K562 (cell line): ENCODE measurements around the gene HMCN1. TPM values are rescaled to one million over a fixed set of nuclear protein-coding genes. Genes with fewer than 3 reads are reported as not detected.

Source experiments
- CBX2 ChIP-seq: fragments of 200-600 bp; sonication (generic); IDR thresholded peaks from one replicate; pipeline ENCODE4 v1.6.1; 2012; ENCODE audit warnings: mild to moderate bottlenecking, low read length, inconsistent platforms; ENCODE audit not compliant: insufficient read depth, poor library complexity, severe bottlenecking
- FOXO4 ChIP-seq: fragments of 450-650 bp; formaldehyde crosslinking; IDR thresholded peaks from 2 replicates; pipeline ENCODE4 v1.4.0; 2020; ENCODE audit warnings: mild to moderate bottlenecking, moderate library complexity
- HMG20B ChIP-seq: fragments of 250-450 bp; sonication (Bioruptor Pico); IDR thresholded peaks from 2 replicates; pipeline ENCODE4 v1.5.0; 2021; ENCODE audit warnings: mild to moderate bottlenecking
- NBN ChIP-seq: fragments of 450-650 bp; IDR thresholded peaks from 2 replicates; pipeline ENCODE4 v1.6.1; 2016; ENCODE audit warnings: low read depth, mild to moderate bottlenecking
- NCOA2 ChIP-seq, 2 experiments: fragments of 450-650 bp; IDR thresholded peaks; 2 replicates each; pipeline ENCODE4 v1.6.1; 2018; ENCODE audit warnings: mild to moderate bottlenecking in 2 of 2, moderate library complexity in 1 of 2; ENCODE audit not compliant: partially characterized antibody in 2 of 2
- NCOR1 ChIP-seq: fragments of 450-650 bp; IDR thresholded peaks from 2 replicates; pipeline ENCODE4 v1.6.1; 2016; ENCODE audit warnings: mild to moderate bottlenecking, moderate library complexity
- NR2F6 ChIP-seq: fragments of 450-650 bp; formaldehyde crosslinking; IDR thresholded peaks from 2 replicates; pipeline ENCODE4 v1.4.0; 2020; ENCODE audit warnings: mild to moderate bottlenecking
- PCBP1 ChIP-seq: fragments of 200-400 bp; formaldehyde crosslinking; IDR thresholded peaks from 2 replicates; pipeline ENCODE4 v1.6.1; 2018; ENCODE audit warnings: mild to moderate bottlenecking, low read depth, low read length; ENCODE audit not compliant: poor library complexity, severe bottlenecking
- POLR2AphosphoS5 ChIP-seq: IDR thresholded peaks from 2 replicates; pipeline ENCODE4 v1.6.1; 2011; ENCODE audit warnings: mild to moderate bottlenecking, low read depth, low read length, moderate library complexity; ENCODE audit not compliant: control insufficient read depth, insufficient read depth
- RNF2 ChIP-seq: sonication (generic); IDR thresholded peaks from 2 replicates; pipeline ENCODE4 v1.6.1; 2016
- RUNX1 ChIP-seq: sonication (generic); IDR thresholded peaks from 2 replicates; pipeline ENCODE4 v1.6.1; 2016; ENCODE audit warnings: antibody characterized with exemption, low read depth
- SMAD1 ChIP-seq: fragments of 150-350 bp; IDR thresholded peaks from 2 replicates; pipeline ENCODE4 v1.6.1; 2014; ENCODE audit warnings: low read length, low read depth; ENCODE audit not compliant: partially characterized antibody
- SMARCA4 ChIP-seq: fragments of 450-650 bp; IDR thresholded peaks from 2 replicates; pipeline ENCODE4 v1.6.1; 2016
- VEZF1 ChIP-seq: fragments of 200-800 bp; sonication (Bioruptor generic); IDR thresholded peaks from 2 replicates; pipeline ENCODE4 v1.6.1; 2017; ENCODE audit warnings: missing genetic modification characterization, missing compliant biosample characterization
- WHSC1 ChIP-seq: IDR thresholded peaks from one replicate; pipeline ENCODE4 v1.6.1; 2012; ENCODE audit warnings: low read length, control low read depth, inconsistent platforms
- ZNF274 ChIP-seq: IDR thresholded peaks from 2 replicates; pipeline ENCODE4 v1.6.1; 2011; ENCODE audit warnings: low read depth, mild to moderate bottlenecking, low read length, moderate library complexity, borderline replicate concordance
- ZNF280B ChIP-seq: fragments of 250-450 bp; sonication (Bioruptor Pico); IDR thresholded peaks from 2 replicates; pipeline ENCODE4 v1.5.1; 2021; ENCODE audit warnings: mild to moderate bottlenecking
- polyA plus RNA-seq, 8 experiments: library from polyadenylated mRNA; depleted of rRNA in 4 of 8; stranded (reverse) in 5 of 8; unstranded in 3 of 8; fragments of >200 nt; fragmentation: Nextera tagmentation in 2 of 8; fragmentation: Illumina TruSeq in 1 of 8; extraction: Ambion mirVana in 2 of 8; extraction: Trizol in 1 of 8; gene quantifications; 2 replicates each; pipeline versions ENCODE4 v1.2.1 to v1.2.3, GENCODE V29; 2011 to 2014; ENCODE audit warnings: inconsistent platforms in 1 of 8, missing spikeins in 1 of 8
- total RNA-seq, 7 experiments: library from RNA; depleted of rRNA in 6 of 7; stranded (reverse); fragments of >200 nt in 6 of 7; fragmentation: Illumina TruSeq in 2 of 7; extraction: Trizol in 2 of 7; gene quantifications; 2 replicates each; pipeline versions ENCODE4 v1.2.1 to v1.2.3, GENCODE V29; 2011 to 2021; ENCODE audit warnings: low replicate concordance in 1 of 7
- TF ChIP-seq, protein P1 (sequence below): fragments of 250-450 bp; sonication (Bioruptor Pico); IDR thresholded peaks from 2 replicates; pipeline ENCODE4 v1.8.0; 2022; ENCODE audit warnings: inconsistent platforms, mild to moderate bottlenecking, moderate library complexity, borderline replicate concordance
- TF ChIP-seq, protein P2 (sequence below): fragments of 200-400 bp; formaldehyde crosslinking; IDR thresholded peaks from 2 replicates; pipeline ENCODE4 v1.6.1; 2017; ENCODE audit warnings: mild to moderate bottlenecking, low read depth, low read length, moderate library complexity
- TF ChIP-seq, protein P3 (sequence below): fragments of 250-450 bp; sonication (Bioruptor Pico); IDR thresholded peaks from 2 replicates; pipeline ENCODE4 v1.9.0; 2021; ENCODE audit warnings: mild to moderate bottlenecking

The HMCN1 gene
- total and polyA plus RNA-seq, 9 of the 15 experiments (the other 6 are each of a cell fraction or from before 2014, with no cell fraction given) = 0.07 to 0.36 (median 0.21) TPM

DNA sequence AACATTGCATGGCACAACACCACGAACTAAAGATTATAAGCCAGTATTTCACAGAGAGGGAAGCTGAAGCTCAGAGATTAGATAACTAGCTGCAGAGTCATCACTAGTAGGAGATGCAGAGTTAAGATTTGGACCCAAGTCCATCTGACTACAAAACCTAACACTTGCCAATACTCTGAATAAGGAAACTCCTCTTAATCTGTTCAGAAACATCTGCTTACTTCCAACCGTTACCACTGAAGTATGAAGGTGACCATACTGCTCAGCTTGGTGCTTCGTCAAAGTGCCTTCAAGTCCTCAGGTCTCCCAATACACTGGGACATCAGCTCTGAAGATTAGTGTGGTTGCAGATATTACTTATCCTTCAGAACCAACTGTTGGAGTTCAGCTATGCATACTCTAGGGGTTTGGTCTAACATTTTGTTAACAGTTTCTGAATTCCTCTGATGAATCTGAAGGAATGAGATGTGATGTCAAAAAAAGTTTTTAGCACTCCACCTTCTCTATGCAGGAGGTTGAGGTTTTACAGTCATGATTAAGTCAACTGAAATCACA lies 461.3 kb downstream of the HMCN1 start (continued):
- TF ChIP-seq POLR2AphosphoS5 (peak; percentile 57; the same call in 1 of the 2 replicates), SMAD1 (no peak), VEZF1 (CRISPR knock-in tag) (peak; percentile 46; the same call in 1 of the 2 replicates), SMARCA4 (peak; percentile 96), CBX2 (no peak), RNF2 (peak; percentile 69; the same call in 1 of the 2 replicates), NBN (peak; percentile 87; the same call in 1 of the 2 replicates), ZNF280B (CRISPR knock-in tag) (no peak), HMG20B (CRISPR knock-in tag) (no peak), RUNX1 (no peak), NCOA2 (IDR thresholded peaks at IDR 0.05; ENCODE audit: partially characterized antibody in 2 of 2) (peak in 1 of 2 experiments; percentile 56), FOXO4 (no peak), NCOR1 (peak; percentile 91), PCBP1 (no peak), ZNF274 (peak; percentile 74; the same call in 1 of the 2 replicates), WHSC1 (no peak), NR2F6 (CRISPR knock-in tag) (no peak)
- TF ChIP-seq, protein P1, sequence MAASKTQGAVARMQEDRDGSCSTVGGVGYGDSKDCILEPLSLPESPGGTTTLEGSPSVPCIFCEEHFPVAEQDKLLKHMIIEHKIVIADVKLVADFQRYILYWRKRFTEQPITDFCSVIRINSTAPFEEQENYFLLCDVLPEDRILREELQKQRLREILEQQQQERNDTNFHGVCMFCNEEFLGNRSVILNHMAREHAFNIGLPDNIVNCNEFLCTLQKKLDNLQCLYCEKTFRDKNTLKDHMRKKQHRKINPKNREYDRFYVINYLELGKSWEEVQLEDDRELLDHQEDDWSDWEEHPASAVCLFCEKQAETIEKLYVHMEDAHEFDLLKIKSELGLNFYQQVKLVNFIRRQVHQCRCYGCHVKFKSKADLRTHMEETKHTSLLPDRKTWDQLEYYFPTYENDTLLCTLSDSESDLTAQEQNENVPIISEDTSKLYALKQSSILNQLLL (CRISPR knock-in tag) = no peak
- TF ChIP-seq, protein P2, sequence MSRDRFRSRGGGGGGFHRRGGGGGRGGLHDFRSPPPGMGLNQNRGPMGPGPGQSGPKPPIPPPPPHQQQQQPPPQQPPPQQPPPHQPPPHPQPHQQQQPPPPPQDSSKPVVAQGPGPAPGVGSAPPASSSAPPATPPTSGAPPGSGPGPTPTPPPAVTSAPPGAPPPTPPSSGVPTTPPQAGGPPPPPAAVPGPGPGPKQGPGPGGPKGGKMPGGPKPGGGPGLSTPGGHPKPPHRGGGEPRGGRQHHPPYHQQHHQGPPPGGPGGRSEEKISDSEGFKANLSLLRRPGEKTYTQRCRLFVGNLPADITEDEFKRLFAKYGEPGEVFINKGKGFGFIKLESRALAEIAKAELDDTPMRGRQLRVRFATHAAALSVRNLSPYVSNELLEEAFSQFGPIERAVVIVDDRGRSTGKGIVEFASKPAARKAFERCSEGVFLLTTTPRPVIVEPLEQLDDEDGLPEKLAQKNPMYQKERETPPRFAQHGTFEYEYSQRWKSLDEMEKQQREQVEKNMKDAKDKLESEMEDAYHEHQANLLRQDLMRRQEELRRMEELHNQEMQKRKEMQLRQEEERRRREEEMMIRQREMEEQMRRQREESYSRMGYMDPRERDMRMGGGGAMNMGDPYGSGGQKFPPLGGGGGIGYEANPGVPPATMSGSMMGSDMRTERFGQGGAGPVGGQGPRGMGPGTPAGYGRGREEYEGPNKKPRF = no peak
- TF ChIP-seq, protein P3, sequence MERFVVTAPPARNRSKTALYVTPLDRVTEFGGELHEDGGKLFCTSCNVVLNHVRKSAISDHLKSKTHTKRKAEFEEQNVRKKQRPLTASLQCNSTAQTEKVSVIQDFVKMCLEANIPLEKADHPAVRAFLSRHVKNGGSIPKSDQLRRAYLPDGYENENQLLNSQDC (CRISPR knock-in tag) = no peak
